ENCODE measurements around the gene PAPPA.
A peak's percentile ranks its signal among the peaks of the same experiment; 100 is the strongest.

PAPPA gene

DNA sequence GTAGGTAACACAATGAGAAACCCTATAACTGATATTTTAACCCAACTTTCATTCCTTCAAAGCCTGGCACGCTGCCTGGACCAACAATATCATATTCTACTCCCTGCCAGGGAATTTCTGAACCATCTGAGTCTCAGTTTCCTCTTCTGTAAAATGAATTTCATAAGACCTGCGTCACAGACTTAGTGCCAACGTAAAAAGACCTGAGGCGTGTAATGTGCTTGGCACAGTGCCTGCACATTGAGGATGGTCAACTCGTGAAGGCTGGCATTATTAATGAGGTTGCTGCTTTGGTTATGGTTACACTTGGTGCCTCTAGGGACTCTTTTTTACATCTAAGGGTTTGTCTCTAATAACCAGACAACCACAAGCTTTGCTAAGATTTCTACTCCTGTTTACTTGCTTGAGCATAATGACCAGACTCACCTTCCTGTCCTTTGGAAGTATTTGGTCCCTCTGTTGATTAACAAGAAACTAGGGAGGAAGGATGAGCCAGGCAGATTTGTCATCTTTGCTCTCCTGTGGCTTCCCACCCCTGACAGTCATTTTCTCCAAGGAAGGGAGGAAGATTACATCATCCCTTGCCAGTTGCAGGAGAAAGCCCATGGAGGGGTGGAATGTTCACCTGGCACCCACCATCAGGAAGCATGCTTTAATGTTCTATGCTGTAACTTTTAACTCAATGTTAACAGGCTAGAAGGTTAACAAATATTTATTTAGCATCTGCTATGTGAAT, 79.0 kb downstream of the PAPPA start:
- peak; percentile 42 for DNase-seq (ENCODE audit: low read depth)

DNA sequence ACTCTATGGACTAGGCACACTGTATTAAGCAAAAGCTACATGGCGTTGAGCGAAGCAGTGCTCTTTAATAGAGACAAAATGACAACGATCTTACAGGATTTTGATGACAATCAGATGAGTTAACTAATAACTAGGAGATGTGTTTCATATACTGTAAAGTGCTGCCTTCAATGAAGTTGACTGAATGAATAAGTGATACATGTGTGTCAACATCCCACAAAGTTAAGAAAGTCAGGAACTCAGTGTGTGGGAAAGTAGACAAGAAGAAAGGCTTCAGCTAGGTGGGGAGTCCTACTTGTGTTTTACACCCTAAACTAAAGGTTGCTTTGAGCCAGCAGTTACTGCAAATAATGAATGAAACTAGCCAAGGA, 79.6 kb downstream of the PAPPA start:
- peak; percentile 52 for DNase-seq (ENCODE audit: low read depth)

DNA sequence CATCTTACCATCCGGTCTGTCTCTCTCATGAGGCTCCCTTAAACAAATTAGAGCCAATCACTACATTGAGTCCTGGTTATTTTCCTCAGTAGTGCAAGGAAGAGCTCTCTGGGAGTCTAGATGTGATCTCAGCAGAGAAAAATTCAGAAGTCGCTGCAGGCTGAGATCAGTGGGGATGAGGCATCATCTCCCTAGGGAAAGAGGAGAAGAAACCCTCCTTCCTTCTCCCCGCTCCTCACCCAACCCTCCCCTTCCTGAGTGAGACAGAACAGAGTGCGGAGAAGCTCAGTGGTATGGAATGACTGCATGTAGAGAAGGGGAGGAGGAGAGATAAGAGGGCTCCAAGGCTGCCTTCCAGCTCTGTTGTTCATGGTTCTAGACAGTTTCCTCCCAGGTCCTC, 80.5 kb downstream of the PAPPA start:
- peak; percentile 100 for DNase-seq (ENCODE audit: low read depth)

GRCh38 chr9:116236979-116237378, 83.4 kb downstream of the PAPPA start:
- DNase-seq (ENCODE audit: low read depth), result no peak

DNA sequence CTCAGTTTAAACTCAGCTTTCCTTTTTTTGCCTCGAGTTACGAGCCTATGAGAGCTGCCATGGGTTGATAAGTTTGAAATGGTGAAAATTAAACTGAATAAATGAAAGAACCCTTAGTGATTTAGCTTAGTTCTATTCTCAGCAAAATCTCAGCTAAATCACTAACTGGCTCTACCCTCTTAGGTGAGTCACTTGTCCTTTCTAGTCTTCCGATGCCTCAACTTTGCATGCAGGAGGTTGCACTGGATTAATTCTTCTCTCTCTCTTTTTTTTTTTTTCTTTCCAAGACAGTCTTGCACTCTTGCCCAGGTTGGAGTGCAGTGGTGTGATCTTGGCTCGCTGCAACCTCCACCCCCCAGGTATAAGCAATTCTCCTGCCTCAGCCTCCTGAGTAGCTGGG, 83.9 kb downstream of the PAPPA start:
- DNase-seq (ENCODE audit: low read depth), result no peak

GRCh38 chr9:116238225-116238624, 84.6 kb downstream of the PAPPA start:
- peak; percentile 93 for DNase-seq (ENCODE audit: low read depth)

- peak; percentile 65 for DNase-seq (ENCODE audit: low read depth)
Observed at GRCh38 chr9:116238776-116239340, 85.3 kb downstream of the PAPPA start.

DNA sequence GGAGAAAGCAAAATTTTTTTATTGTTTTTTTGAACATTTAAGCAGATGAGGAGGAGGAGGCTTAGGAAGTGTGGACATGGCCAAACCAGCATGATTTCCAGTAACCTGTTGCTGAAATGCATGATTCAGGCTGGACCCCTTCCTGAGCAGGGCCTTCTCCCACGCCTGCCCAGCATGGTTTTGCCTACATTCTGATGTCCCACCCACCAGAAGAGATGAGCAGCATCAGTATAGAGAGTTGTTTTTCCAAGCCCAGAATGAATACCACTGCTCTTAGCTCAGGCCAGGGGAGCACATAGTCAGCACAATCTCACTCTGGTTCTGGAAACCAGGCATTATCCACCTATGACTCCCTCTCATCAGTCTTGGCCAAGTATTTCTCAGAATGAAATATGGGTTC, 90.1 kb downstream of the PAPPA start:
- peak; percentile 58 for DNase-seq (ENCODE audit: low read depth)

DNA sequence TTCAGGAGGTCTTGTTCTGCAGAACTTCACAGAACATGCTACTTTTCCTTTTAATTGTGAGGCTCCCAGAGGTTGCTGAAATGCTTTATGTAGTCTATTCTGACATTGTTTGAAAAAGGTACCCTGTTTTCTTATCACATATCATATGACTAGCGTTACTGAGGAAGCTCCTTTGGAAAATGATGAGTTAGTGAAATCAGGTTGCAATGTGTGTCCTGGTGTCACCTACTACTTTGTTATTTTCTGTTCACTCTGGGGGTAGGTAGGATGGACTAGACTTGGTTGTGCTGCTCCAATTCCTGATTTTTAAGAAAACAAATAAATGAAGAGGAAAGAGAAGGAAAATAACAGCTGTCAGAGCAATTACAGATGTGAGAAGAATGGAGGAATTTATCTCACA, 93.7 kb downstream of the PAPPA start:
- no peak for DNase-seq (ENCODE audit: low read depth)

- DNase-seq (ENCODE audit: low read depth), result peak; percentile 48
Observed at GRCh38 chr9:116247791-116248374, 94.3 kb downstream of the PAPPA start.

DNA sequence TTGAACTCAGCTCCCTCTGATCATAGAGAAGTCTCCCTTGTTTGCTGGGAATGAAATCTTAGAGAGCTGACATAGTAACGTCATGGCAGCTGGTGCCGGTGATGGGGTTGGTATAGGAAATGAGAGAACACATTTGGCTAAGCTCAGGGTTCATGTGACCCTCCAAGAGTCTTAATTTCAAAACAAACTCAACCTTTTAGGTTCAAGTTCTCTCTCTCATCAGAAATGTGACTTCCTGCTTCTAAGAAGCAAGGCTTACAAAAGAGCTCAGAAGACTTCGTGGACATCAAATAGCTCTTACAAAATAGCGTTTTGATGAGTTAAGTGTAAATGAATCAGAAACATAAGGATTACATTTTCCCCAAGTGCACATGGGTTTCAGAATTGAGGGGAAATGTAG, 97.3 kb downstream of the PAPPA start:
- DNase-seq (ENCODE audit: low read depth), result no peak

GRCh38 chr9:116251366-116251765, 97.8 kb downstream of the PAPPA start:
- no peak for DNase-seq (ENCODE audit: low read depth)

DNA sequence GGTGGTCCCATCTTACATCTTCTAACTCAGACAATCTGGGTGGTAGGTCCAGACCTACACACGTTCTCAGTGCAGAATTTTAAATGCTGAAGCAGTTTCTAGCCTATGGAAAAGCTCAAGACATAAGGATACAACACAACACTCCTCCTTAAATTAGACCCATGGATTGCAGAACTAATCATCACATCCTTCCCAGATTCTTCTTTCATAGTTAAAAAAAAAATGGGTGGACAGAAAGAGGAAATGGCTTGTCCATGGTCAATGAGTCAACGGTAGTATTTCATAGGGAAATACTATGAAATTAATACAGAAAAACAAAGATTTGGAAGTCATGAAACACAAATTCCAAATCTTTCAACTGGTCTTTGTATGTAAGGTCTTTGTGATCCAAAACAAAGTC, 106.9 kb downstream of the PAPPA start:
- DNase-seq (ENCODE audit: low read depth), result no peak

DNA sequence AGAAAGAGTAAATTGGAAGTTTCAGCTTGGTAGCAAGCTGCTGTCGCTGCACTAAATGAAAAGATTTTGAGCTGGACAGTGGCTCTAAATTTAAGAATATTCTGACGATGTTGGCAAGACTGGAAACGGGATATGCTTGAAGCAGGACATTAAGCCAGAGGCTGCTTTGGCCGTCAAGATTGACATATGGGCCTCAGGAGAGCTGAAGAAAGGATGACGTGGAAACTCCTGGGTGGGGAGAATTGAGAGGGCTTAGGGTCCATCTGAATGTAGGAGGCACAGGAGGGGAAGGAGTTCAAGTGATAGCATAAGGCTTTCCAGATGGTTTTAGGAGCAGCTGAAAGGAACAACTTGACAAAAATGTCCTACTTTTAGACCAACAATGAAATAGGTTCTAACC, 108.9 kb downstream of the PAPPA start:
- no peak for DNase-seq (ENCODE audit: low read depth)

- no peak for DNase-seq (ENCODE audit: low read depth)
Observed at GRCh38 chr9:116264361-116264760, 110.8 kb downstream of the PAPPA start.

GRCh38 chr9:116267021-116267420, 113.4 kb downstream of the PAPPA start:
- DNase-seq (ENCODE audit: low read depth), result peak; percentile 48

GRCh38 chr9:116269250-116269649, 115.7 kb downstream of the PAPPA start:
- DNase-seq (ENCODE audit: low read depth), result no peak

DNA sequence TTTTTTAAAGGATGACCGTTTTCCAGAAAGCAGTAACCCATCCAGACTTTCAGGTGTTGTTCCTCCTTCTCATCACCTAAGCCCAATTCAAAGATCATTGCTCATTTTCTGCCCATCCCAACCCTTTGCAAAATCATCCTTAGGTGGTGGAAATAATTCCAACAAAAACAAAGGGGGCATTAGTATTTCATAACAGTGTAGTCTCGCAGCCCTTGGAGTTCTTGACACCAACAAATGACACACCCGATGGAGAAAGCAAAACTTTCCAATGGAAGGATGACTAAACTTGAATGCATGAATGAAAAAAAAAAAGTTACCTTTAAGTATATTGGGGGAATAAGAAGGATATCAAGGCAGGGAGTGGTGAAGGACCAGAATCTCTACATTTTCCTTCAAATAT, 117.0 kb downstream of the PAPPA start:
- no peak for DNase-seq (ENCODE audit: low read depth)

GRCh38 chr9:116271340-116271739, 117.7 kb downstream of the PAPPA start:
- DNase-seq (ENCODE audit: low read depth), result no peak

DNA sequence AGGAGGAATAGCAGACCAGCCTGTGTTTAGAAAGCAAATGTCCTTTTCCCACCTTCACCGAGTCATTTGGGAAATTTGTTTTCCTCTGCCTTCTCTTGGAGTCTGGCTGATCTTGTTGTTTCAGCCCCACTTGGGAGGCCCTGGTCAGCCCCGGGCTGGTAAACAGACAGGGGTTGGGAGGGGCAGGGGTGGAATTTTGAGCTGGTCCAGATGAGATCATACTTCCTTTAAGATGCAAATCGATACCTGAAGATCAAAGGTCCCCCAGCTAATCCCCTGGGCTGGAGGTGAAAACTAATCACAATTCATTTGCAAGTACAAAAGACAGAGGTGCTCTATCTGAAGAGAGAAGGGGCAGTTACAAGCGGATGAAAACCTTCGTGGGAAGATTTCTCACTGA, 118.4 kb downstream of the PAPPA start:
- DNase-seq (ENCODE audit: low read depth), result no peak

DNA sequence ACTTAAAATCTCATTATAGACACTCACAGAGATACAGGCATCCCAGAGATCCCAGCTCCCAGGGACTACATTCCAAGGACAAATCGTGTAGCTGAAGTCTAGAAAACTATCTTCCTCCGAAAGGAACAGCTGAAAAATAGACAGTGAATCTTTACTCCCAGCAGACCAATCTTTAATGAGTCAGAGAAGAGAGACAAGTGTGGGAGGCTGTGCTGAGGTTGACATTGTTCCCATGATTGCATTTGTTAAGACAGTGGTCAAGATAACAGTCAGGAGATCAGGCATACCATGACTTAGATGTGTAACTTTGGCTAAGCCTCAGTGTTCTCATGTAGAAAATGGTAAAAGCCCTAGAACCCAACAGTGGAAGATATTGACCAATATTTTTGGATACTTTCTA, 120.7 kb downstream of the PAPPA start:
- peak; percentile 99 for DNase-seq (ENCODE audit: low read depth)

DNA sequence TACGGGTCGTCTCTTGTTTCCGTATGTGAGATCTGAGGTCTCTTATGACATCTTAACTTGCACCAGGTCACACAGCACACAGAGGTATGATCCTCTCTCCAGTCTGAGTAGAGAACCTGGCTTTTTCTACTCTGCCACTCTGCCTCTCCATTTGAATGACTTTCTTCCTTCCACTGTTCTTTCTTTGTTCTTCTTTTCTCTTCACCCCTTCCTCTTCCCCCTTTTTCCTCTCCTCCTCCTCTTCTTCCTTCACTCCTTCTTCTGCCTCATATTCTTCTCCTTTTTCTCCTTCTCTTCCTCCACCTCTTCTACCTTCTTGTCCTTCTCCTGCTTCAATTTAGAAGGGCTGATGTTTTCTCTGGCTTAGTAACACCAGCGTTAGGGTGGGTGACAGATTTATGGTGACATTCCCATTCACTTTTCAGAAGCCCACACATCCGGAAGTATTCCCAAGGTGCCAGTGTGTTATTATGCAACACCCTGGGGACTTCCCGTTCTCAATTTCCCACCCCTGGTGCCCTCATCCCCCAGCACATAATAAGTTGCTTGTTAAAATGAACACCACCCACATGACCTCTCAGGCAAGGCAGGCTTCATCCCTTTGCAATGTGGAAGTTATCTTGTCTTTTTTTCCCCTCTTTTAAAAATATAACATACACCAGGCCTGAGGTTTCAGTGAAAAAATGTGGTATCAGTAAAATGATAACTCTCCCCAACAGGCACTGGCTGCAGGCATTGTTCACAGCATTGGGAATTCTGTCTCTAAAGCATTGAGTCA, 122.0 kb downstream of the PAPPA start:
- DNase-seq (ENCODE audit: low read depth), result peak; percentile 97

- DNase-seq (ENCODE audit: low read depth), result no peak
Observed at GRCh38 chr9:116276196-116276493, 122.6 kb downstream of the PAPPA start.

Data from amniotic epithelial cell (primary cell).